ENCODE results near the gene PMM1.
"Not testable (repeated sequence)": the region's sequence is repeated elsewhere in the genome, so short reads cannot be mapped to it uniquely, and the experiment has no call there.

Gene PMM1

DNA sequence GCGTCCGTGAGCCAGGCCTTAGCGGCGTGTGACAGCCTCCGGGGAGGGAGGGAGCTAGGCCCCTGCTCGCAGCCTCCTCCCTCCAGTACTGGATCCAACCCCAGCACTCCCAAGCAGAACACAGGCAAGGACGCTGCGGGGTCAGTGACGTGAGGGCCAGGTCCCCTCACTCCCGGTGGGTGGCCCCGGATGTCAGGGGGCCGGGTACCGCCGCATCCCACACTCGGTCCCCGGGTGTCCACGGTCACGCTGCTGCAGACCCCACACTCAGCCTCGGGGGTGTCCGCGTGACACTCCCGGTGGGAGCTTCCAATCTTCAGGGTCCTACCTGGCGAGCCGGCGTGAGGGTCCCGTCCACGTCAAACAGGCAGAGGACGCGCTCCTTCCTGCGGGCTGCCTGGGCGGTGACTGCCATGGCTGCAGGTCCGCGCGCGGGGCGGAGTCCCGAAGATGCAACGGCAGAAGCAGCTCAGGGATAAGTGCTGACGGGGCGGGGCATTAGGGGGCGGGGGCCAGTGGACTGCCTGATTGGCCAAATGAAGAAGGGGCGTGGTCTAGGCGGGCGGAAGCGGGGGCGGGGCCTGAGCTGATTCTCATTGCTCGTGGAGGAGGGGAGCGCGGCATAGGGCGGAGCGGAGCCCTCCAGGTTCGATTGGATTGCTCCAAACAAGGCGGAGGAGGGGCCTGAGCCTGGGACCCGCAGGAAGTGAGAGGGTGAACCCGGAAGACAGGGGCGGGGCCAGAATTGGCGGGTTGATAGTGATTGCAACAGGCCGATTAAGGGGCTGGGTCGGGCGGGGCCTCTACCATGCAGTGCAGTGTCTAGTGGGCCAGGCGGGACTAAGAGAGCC, at the start of gene PMM1:
PMM1 (minus strand) TSS at position 450 of the 851 bp plus-strand sequence; CDS start at position 415, 35 bp downstream.
- peak; percentile 100 for DNase-seq (ENCODE audit: low read depth in 2 of 2)

DNA sequence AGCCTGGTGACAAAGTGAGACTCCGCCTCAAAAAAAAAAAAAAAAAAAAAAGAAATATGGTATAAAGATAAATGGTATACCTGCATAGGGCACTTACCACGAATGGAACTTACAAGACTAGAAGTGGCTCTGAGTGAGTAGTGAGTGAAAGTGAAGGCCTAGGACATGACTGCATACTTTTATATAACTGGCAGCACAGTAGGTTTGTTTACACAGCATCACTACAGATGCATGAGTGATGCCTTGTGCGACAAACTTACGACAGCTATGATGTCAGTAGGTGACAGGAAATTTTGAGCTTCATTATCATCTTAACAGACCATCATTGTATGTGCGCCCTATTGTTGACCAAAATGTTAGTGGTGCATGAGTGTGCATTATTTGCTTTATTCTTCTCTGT, 49.1 kb upstream of the PMM1 start:
- no peak for DNase-seq (ENCODE audit: low read depth in 2 of 2)

DNA sequence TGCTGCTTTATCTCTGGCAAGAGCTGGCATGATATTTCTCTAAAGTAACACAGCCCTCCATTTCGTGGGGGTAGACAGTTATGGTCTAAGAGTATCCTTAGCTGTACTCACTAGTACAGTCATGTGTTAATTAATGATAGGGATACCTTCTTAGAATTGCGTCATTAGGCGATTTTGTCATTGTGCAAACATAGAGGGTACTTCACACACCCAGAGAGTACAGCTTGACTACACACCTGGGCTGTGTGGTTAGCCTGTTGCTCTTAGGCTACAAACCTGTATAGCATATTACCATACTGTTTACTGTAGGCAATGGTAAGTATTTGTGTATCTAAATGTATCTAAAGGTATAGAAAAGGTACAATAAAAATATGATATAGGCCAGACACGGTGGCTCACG, 48.5 kb upstream of the PMM1 start:
- DNase-seq (ENCODE audit: low read depth in 2 of 2) = no peak

DNA sequence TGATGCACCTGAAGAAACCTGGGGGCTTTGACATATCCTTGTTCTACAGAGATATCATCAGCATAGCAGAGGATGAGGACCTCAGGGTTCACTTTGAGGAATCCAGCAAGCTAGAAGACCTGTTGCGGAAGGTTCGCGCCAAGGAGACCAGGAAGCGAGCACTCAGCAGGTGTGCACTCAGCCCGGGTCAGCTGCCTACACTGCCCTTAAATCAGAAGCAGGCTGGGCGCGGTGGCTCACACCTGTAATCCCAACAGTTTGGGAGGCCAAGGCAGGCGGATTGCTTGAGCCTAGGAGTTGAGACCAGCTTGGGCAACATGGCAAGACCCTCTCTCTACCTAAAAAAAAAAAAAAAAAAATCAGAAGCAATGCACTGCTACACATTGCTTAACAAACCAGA, 48.0 kb upstream of the PMM1 start:
- DNase-seq (ENCODE audit: low read depth in 2 of 2) = not testable (repeated sequence)

DNA sequence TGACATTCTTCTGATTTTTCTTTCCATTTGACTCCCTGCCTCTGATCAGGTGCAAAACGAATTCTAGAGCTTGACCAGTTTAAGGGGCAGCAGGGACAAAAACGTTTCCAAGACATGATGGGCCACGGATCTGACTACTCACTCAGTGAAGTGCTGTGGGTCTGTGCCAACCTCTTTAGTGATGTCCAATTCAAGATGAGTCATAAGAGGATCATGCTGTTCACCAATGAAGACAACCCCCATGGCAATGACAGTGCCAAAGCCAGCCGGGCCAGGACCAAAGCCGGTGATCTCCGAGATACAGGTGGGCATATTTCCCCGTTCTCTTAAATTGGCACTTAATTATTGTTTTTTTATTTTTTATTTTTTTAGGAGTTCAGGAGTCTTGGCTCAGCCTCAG, 46.8 kb upstream of the PMM1 start:
- no peak for DNase-seq (ENCODE audit: low read depth in 2 of 2)

DNA sequence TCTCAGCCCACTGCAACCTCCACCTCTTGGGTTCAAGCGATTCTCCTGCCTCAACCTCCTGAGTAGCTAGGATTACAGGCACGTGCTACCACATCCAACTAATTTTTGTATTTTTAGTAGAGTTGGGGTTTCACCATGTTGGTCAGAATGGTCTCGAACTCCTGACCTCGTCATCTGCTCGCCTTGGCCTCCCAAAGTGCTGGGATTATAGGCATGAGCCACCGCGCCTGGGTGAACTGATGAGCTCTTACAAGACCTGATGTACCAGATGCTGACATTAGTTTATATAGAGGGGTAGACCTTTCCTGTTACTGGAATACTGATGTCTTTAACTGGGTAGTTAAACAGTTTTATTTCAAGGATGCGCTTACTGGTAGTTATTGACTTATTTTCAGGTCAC, 45.0 kb upstream of the PMM1 start:
- not testable (repeated sequence) for DNase-seq (ENCODE audit: low read depth in 2 of 2)

DNA sequence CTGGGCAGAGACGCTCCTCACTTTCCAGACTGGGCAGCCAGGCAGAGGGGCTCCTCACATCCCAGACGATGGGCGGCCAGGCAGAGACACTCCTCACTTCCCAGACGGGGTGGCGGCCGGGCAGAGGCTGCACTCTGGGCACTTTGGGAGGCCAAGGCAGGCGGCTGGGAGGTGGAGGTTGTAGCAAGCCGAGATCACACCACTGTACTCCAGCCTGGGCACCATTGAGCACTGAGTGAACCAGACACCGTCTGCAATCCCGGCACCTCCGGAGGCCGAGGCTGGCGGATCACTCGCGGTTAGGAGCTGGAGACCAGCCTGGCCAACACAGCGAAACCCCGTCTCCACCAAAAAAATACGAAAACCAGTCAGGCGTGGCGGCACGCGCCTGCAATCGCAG, 42.0 kb upstream of the PMM1 start:
- DNase-seq (ENCODE audit: low read depth in 2 of 2) = not testable (repeated sequence)

DNA sequence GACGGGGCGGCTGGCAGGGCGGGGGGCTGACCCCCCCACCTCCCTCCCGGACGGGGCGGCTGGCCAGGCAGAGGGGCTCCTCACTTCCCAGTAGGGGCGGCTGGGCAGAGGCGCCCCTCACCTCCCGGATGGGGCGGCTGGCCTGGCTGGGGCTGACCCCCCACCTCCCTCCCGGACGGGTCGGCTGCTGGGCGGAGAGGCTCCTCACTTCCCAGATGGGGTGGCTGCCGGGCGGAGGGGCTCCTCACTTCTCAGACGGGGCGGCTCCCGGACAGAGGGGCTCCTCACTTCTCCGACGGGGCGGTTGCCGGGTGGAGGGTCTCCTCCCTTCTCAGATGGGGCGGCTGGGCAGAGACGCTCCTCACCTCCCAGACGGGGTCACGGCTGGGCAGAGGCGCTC, 41.5 kb upstream of the PMM1 start:
- DNase-seq (ENCODE audit: low read depth in 2 of 2) = not testable (repeated sequence)

DNA sequence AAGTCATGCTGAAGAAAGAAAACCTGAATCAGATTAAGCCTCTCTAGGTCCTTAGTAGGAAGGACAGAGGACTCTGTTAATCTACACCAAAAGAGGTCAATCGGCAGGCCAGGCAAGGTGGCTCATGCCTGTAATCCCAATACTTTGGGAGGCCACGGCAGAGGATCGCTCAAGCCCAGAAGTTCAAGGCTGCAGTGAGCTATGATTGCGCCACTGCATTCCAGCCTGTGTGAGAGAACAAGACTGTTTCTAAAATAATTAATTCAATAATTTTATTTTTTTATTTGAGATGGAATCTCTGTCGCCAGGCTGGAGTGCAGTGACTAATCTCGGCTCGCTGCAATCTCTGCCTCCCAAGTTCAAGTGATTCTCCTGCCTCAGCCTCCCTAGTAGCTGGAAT, 35.9 kb upstream of the PMM1 start:
- DNase-seq (ENCODE audit: low read depth in 2 of 2) = no peak

DNA sequence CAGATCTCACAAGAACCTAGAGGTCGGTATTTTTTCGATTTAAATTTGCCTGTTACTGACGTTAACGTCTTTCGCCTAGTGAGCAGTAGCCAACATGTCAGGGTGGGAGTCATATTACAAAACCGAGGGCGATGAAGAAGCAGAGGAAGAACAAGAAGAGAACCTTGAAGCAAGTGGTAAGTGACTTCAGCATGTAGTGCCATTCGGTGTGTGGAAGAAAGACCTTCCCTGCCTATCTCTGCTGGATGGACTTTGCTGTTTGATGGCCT, 32.2 kb upstream of the PMM1 start:
- DNase-seq (ENCODE audit: low read depth in 2 of 2) = no peak

DNA sequence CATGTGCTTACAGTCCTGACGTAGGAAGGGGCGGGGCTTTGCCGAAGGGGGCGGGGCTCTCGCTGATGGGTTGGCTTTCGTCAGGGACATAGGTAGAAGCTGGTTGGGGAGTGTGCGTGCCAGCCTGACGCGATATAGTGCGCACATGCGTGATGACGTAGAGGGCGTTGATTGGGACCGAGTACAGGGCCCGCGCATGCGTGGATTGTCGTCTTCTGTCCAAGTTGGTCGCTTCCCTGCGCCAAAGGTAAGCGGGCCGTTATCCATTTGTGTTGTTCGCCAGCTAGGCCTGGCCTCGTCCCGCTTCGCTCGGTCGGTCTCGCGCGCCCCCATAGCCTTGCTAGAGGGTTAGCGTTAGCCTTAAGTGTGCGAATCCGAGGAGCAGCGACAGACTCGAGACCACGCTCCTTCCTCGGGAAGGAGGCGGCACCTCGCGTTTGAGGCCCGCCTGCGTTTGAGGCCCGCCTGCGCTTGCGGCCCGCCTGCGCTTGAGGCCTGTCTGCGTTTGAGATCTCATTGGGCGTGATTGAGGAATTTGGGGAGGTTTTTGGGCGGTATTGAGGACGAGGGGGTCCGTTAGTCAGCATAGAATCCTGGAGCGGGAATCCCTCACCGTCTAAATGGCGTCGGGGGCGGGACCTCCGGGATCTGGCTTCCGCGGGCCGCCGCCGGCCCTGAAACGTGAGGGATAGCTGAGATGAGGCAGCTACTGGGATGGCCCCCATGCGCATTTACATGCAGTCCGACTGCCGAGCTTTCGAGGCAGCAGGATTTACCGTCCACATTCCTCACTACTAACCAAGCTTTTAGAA, 31.7 kb upstream of the PMM1 start, which contains the start of gene XRCC6:
XRCC6 (plus strand) TSS at position 197 of the 812 bp plus-strand sequence. CDS start 710 bp downstream, outside the sequence.
- peak; percentile 100 for DNase-seq (ENCODE audit: low read depth in 2 of 2)

DNA sequence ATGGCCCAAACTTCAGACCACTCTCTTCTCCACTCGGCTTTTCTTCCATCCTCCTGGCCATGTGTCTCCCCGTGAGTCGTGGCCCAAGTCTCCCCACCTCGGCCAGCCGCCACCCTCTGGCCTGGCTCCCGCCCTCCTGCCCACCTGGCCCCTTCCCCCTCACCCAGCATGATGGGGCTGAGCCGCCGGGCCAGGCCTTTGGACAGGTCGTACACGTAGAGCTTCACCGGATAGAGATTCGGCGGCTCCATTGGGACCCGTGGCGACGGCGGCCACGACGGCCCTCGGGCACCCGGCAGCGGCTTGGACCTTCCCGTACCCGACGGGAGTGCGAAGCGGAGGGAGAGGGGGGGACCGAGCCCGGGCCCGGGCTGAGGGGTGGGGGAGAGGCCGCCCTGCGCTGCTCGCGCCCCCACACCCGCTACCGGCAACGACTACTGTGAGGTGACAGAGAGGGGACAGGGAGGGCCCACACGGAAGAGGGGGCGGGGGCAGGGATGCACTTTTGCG, 31.0 kb upstream of the PMM1 start, which contains the start of gene DESI1:
DESI1 (minus strand) TSS at position 455 of the 510 bp plus-strand sequence; CDS start at position 251, 204 bp downstream.
- DNase-seq (ENCODE audit: low read depth in 2 of 2) = peak; percentile 14 to 20

DNA sequence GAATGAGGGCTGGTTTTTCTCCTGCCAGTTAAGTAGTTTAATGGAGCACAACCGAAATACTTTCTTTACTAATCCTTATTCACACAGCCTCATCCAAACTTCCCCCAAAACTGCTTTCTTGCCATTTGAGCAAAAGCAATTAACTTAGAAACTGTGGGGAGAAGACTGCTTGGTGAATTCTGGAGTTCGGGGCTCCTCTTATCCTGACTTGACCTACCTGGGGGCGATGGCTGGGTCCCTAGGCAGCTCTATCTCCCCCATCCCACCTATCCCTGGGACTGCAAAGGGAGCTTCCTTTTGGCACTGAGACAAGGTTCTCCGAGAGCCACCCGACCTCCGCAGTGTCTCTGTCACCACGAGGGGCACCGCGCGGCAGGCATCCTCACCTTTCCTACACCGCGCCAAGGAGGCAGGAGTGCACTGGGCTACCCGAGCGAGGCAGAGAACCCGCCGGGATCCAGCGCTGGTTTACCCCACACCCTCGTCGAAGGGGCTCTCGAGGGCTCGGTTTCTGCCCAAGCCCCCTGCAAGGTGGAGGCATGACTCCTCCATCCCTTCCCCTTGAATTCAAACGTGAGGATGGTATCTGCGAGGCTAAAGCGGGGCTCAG, 30.4 kb upstream of the PMM1 start:
- DNase-seq (ENCODE audit: low read depth in 2 of 2) = peak; percentile 28 to 35

DNA sequence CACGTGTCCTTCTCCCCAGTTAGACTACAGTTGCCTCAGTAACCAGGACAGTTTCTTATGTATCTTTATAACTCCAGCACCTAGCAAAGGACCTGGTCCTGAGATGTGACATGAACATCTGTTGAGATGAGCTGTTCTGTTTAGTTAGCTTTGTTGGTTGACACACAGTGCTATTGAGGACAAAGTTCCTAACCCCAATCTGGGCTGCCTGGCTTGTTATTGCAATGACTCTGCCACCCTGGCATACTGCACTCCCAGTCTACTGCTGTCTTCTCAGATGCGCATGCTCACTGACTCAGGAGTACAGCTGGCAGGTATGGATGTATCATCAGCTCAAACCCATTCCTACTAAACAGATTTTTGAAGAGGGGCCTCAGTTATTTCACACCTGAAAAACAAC, 23.8 kb upstream of the PMM1 start:
- DNase-seq (ENCODE audit: low read depth in 2 of 2) = no peak

DNA sequence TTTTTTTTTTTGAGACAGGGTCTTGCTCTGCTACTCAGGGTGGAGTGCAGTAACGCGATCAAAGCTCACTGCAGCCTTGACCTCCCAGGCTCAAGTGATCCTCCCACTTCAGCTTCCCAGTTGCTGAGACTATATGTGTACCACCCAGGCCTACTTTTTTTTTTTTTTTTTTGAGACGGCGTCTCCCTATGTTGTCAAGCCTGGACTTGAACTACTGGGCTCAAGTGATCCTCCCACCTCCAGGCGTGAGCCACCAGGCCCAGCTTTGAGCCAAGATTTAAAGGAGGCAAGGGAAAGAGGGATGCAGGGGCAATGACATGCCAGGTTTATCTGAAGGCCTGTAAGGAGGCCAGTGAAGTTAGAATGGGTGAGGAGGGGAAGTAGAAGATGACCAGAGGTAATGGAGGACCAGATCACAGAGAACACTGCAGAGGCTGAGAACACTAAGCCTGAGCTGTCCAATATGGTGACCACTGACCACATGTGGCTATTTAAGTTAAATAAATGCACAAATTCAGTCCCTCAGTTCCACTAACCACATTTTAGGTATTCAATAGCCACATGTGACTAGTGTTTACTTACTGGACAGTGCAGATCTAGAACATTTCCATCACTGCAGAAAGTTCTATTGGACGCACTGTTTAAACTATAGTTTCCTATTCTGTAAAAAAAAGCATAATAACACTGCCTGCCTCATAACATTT, 23.1 kb upstream of the PMM1 start:
- DNase-seq (ENCODE audit: low read depth in 2 of 2) = no peak

DNA sequence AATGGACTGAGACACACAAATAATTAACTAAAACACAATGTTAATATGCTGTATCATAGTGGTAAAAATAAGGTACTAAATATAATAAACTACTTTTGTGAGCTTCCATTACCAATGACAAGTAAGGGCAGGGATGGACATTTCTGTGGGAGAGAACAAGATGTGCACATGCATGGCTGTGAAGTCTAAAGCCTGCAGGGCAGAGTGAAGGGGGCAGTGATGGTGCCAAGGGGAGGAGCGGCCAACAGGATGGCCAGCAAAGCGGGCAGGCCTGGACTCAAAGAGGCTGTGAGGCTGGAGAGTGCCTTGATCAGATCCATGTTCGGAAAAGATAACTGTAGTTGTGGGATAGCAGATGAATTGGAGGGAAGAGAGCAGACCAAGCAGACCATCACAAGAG, 18.7 kb upstream of the PMM1 start:
- DNase-seq (ENCODE audit: low read depth in 2 of 2) = no peak

DNA sequence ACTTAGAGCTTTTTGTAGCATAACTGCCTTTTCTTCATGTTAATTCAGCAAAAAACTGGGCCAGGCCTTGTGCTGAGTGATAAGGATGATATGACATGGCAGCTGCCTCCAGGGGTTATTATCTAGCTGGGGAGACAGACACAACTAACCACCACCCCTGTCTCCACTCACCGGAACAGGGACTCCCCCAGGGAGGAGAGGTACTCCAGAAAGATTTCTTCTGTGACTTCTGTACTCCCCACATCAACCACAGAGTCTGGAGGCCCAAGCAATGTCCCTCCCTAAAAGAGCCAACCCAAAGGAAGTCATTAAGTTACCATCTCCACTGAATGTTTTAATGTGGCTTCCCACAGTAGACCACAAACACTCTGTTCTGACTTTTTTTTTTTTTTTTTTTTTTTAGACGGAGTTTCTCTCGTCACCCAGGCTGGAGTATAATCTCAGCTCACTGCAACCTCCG, 14.3 kb upstream of the PMM1 start:
- peak; percentile 51 to 68 for DNase-seq (ENCODE audit: low read depth in 2 of 2)

DNA sequence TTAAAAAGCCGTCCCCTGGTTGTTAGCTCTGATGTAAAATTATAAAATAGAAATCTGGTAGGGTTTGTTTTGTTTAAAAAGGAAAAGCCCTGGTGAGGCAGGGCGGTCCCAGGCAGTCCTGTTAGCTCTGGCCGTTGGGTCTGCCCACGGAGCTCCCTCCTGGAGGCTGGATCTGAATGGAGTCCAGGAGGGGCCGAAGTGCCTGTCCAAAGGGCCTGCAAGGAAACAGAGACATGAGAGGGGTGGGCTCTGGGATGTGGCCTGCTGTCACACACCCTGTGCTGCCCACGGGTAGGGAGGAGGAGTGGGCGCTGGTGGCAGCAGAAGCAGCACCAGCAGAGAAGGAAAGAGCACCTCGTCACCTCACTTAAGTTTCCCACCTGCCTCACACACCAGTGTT, 11.3 kb upstream of the PMM1 start:
- DNase-seq (ENCODE audit: low read depth in 2 of 2) = no peak

DNA sequence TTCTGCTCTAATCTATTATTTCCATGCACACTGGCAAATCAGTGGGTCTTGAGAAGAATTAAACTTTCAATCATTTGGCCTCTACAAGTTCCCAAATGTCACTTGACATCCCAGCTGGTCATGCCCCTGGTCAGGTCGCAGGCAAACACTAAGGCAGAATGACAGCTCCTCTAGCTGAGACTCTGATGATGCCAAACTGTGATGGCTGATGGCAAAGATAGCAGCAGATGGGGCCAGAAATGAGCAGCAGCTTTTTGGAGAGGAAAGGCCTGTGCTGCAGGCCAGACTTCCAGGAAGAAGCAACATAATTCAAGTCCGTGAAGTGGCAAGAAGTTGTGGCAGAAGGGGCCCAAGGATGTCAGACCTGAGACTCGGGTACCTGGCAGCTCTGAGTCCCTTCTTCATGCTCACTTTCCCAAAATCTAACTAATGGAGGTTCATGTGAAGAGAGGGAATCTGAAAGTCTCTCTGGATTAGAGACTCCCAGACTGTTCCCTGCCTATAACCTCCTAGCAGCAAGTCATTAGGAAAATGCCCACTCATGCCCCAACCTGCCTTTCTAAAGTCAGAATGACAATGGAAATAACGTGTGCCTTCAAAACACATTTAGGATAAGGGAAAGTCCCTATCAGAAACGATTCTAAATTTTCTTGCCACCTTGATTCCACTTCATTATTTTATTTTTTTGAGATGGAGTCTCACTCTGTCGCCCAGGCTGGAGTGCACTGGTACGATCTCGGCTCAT, 9.4 kb upstream of the PMM1 start:
- no peak for DNase-seq (ENCODE audit: low read depth in 2 of 2)

DNA sequence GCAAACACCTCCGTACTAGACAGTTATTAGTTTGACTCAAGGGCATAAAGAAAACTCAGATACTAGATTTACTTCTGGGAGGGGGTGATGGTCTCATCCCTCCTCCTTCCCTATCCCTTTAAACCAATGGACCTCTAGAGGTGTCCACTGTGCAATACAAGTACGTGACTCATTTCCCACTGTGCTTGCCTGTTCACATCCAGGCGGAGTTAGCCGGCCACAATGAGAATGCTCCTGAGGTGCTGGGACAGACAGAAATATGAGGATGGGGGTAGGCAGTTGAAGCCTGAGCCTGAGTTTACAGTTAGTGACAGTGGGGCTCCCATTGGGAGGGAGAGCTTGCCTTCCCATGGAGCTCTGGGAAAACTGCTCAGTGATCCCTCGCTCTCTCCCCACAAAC, 8.4 kb upstream of the PMM1 start:
- DNase-seq (ENCODE audit: low read depth in 2 of 2) = no peak

DNA sequence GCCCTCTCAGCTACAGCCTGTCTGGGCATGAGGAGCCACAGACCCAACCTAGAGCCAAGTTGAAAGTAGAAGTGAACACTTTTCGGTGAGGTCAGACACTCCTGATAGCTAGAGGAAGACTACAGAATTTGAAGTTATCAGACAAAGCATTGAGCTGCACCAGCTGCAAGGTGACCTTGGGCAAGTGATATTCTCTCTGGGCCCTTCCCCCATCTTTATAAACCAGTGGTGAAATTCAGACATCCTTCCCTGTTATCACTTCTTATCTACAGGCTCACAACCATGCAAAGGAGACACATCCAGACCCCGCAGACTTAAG, 8.0 kb upstream of the PMM1 start:
- no peak for DNase-seq (ENCODE audit: low read depth in 2 of 2)
